MG63 (cell line): Measurements from ENCODE around the gene MEIS2. TPM values are rescaled to one million over a fixed set of nuclear protein-coding genes. Genes with fewer than 3 reads are reported as not detected.
A peak's percentile ranks its signal among the peaks of the same experiment; 100 is the strongest.

Source experiments
- DNase-seq: peaks from one replicate; pipeline ENCODE4 v3.0.0-alpha.2; 2020
- H3K27me3 ChIP-seq: fragments of 250-450 bp; sonication (Bioruptor Pico); 2 replicates; pipeline ENCODE4 v1.5.1; 2020; ENCODE audit warnings: mild to moderate bottlenecking, moderate library complexity
- H3K36me3 ChIP-seq: fragments of 250-450 bp; sonication (Bioruptor Pico); 2 replicates; pipeline ENCODE4 v1.5.1; 2020; ENCODE audit warnings: mild to moderate bottlenecking, moderate library complexity
- H3K4me3 ChIP-seq: fragments of 250-450 bp; sonication (Bioruptor Pico); 2 replicates; pipeline ENCODE4 v1.5.1; 2020; ENCODE audit warnings: mild to moderate bottlenecking, moderate library complexity
- H3K9me3 ChIP-seq: fragments of 250-450 bp; sonication (Bioruptor Pico); 2 replicates; pipeline ENCODE4 v1.5.1; 2020; ENCODE audit warnings: mild to moderate bottlenecking, moderate library complexity
- total RNA-seq: library from RNA; depleted of rRNA; stranded (reverse); fragments of >200 nt; shearing (Covaris generic); gene quantifications from 2 replicates; pipeline ENCODE4 v1.2.3, GENCODE V29; 2014; ENCODE audit warnings: low replicate concordance

The MEIS2 gene
- total RNA-seq, 1 experiment from 2014 or later = 2.0 TPM

GRCh38 chr15:37040072-37040742, 60.1 kb downstream of the MEIS2 start:
- no peaks in the 10 kb centered on the region for H3K36me3 ChIP-seq
- H3K27me3 ChIP-seq = no peaks in the 10 kb centered on the region
- H3K9me3 ChIP-seq = no peaks in the 10 kb centered on the region
- no peak for DNase-seq
- no peak overlapping the region for H3K4me3 ChIP-seq

GRCh38 chr15:37038716-37039106, 61.6 kb downstream of the MEIS2 start:
- Histone ChIP-seq H3K9me3 (no peaks in the 10 kb centered on the region), H3K27me3 (no peaks in the 10 kb centered on the region), H3K4me3 (no peak overlapping the region), H3K36me3 (no peaks in the 10 kb centered on the region)
- DNase-seq = no peak

- Histone ChIP-seq H3K9me3 (no peaks in the 10 kb centered on the region), H3K36me3 (no peaks in the 10 kb centered on the region), H3K4me3 (no peak overlapping the region), H3K27me3 (no peaks in the 10 kb centered on the region)
- no peak for DNase-seq
These were observed 62.3 kb downstream of the MEIS2 start for GRCh38 chr15:37037850-37038715.

GRCh38 chr15:37037071-37037655, 63.2 kb downstream of the MEIS2 start:
- no peaks in the 10 kb centered on the region for H3K9me3 ChIP-seq
- no peaks in the 10 kb centered on the region for H3K27me3 ChIP-seq
- DNase-seq = no peak
- no peaks in the 10 kb centered on the region for H3K36me3 ChIP-seq
- H3K4me3 ChIP-seq = no peak overlapping the region

- Histone ChIP-seq H3K36me3 (no peaks in the 10 kb centered on the region), H3K4me3 (no peak overlapping the region), H3K27me3 (no peaks in the 10 kb centered on the region), H3K9me3 (no peaks in the 10 kb centered on the region)
- DNase-seq = no peak
These were observed 65.3 kb downstream of the MEIS2 start for GRCh38 chr15:37034835-37035748.

GRCh38 chr15:37034392-37034791, 66.0 kb downstream of the MEIS2 start:
- no peaks in the 10 kb centered on the region for H3K27me3 ChIP-seq
- no peaks in the 10 kb centered on the region for H3K9me3 ChIP-seq
- H3K36me3 ChIP-seq = no peaks in the 10 kb centered on the region
- DNase-seq = no peak
- no peak overlapping the region for H3K4me3 ChIP-seq

GRCh38 chr15:37032091-37032775, 68.1 kb downstream of the MEIS2 start:
- no peak for DNase-seq
- Histone ChIP-seq H3K9me3 (no peaks in the 10 kb centered on the region), H3K27me3 (no peaks in the 10 kb centered on the region), H3K36me3 (no peaks in the 10 kb centered on the region), H3K4me3 (no peak overlapping the region)

GRCh38 chr15:37031198-37031597, 69.2 kb downstream of the MEIS2 start:
- H3K27me3 ChIP-seq = no peaks in the 10 kb centered on the region
- no peaks in the 10 kb centered on the region for H3K9me3 ChIP-seq
- H3K4me3 ChIP-seq = no peak overlapping the region
- H3K36me3 ChIP-seq = no peaks in the 10 kb centered on the region
- no peak for DNase-seq

GRCh38 chr15:37028625-37029296, 71.6 kb downstream of the MEIS2 start:
- Histone ChIP-seq H3K36me3 (no peaks in the 10 kb centered on the region), H3K4me3 (no peak overlapping the region), H3K27me3 (no peaks in the 10 kb centered on the region), H3K9me3 (no peaks in the 10 kb centered on the region)
- DNase-seq = no peak

- H3K9me3 ChIP-seq = no peaks in the 10 kb centered on the region
- no peak overlapping the region for H3K4me3 ChIP-seq
- H3K27me3 ChIP-seq = no peaks in the 10 kb centered on the region
- DNase-seq = no peak
- no peaks in the 10 kb centered on the region for H3K36me3 ChIP-seq
These were observed 79.5 kb downstream of the MEIS2 start for GRCh38 chr15:37020852-37021251.

- Histone ChIP-seq H3K27me3 (no peaks in the 10 kb centered on the region), H3K36me3 (no peaks in the 10 kb centered on the region), H3K9me3 (no peaks in the 10 kb centered on the region), H3K4me3 (peak overlapping the region; percentile 14; the same call in 1 of the 2 replicates)
- DNase-seq = peak; percentile 53
These were observed 80.6 kb downstream of the MEIS2 start for GRCh38 chr15:37019479-37020433.

GRCh38 chr15:37017031-37017625, 83.2 kb downstream of the MEIS2 start:
- H3K4me3 ChIP-seq = no peak overlapping the region
- no peaks in the 10 kb centered on the region for H3K9me3 ChIP-seq
- no peak for DNase-seq
- no peaks in the 10 kb centered on the region for H3K36me3 ChIP-seq
- H3K27me3 ChIP-seq = no peaks in the 10 kb centered on the region

- no peak for DNase-seq
- H3K36me3 ChIP-seq = no peaks in the 10 kb centered on the region
- no peak overlapping the region for H3K4me3 ChIP-seq
- no peaks in the 10 kb centered on the region for H3K9me3 ChIP-seq
- H3K27me3 ChIP-seq = no peaks in the 10 kb centered on the region
These were observed 84.1 kb downstream of the MEIS2 start for GRCh38 chr15:37016231-37016630.

GRCh38 chr15:37015451-37015850, 84.9 kb downstream of the MEIS2 start:
- no peak for DNase-seq
- no peak overlapping the region for H3K4me3 ChIP-seq
- no peaks in the 10 kb centered on the region for H3K9me3 ChIP-seq
- H3K27me3 ChIP-seq = no peaks in the 10 kb centered on the region
- no peaks in the 10 kb centered on the region for H3K36me3 ChIP-seq
